ENCODE data around the gene SLC16A5. TPM values are rescaled to one million over a fixed set of nuclear protein-coding genes. Genes with fewer than 3 reads are reported as not detected.

SLC16A5 gene
- total RNA-seq, 1 donor, result 5.6 TPM

- DNase-seq (ENCODE audit: low read depth), result no peak
- H3K4me3 ChIP-seq (ENCODE audit: low read depth, low read length), result no peak overlapping the region
- TF ChIP-seq CTCF (IDR thresholded peaks at IDR 0.05; ENCODE audit: insufficient read depth, low read depth, low read length), result no peak
Measured at GRCh38 chr17:75060434-75061054, 27.2 kb upstream of the SLC16A5 start.

- no peak overlapping the region for H3K4me3 ChIP-seq (ENCODE audit: low read depth, low read length)
- TF ChIP-seq CTCF (IDR thresholded peaks at IDR 0.05; ENCODE audit: insufficient read depth, low read depth, low read length), result no peak
- no peak for DNase-seq (ENCODE audit: low read depth)
Measured at GRCh38 chr17:75061055-75061438, 26.7 kb upstream of the SLC16A5 start.

- no peak for DNase-seq (ENCODE audit: low read depth)
- no peak for TF ChIP-seq CTCF (IDR thresholded peaks at IDR 0.05; ENCODE audit: insufficient read depth, low read depth, low read length)
- no peak overlapping the region for H3K4me3 ChIP-seq (ENCODE audit: low read depth, low read length)
Measured at GRCh38 chr17:75061618-75062017, 26.1 kb upstream of the SLC16A5 start.

GRCh38 chr17:75063201-75063600 is 24.6 kb upstream of the SLC16A5 start:
- H3K4me3 ChIP-seq (ENCODE audit: low read depth, low read length), result no peak overlapping the region
- no peak for DNase-seq (ENCODE audit: low read depth)
- TF ChIP-seq CTCF (IDR thresholded peaks at IDR 0.05; ENCODE audit: insufficient read depth, low read depth, low read length), result no peak

- no peak for DNase-seq (ENCODE audit: low read depth)
- H3K4me3 ChIP-seq (ENCODE audit: low read depth, low read length), result no peak overlapping the region
- no peak for TF ChIP-seq CTCF (IDR thresholded peaks at IDR 0.05; ENCODE audit: insufficient read depth, low read depth, low read length)
Measured at GRCh38 chr17:75063626-75064025, 24.1 kb upstream of the SLC16A5 start.

GRCh38 chr17:75064040-75064439 is 23.7 kb upstream of the SLC16A5 start:
- no peak for TF ChIP-seq CTCF (IDR thresholded peaks at IDR 0.05; ENCODE audit: insufficient read depth, low read depth, low read length)
- H3K4me3 ChIP-seq (ENCODE audit: low read depth, low read length), result no peak overlapping the region
- DNase-seq (ENCODE audit: low read depth), result no peak

GRCh38 chr17:75064460-75064859 is 23.3 kb upstream of the SLC16A5 start:
- no peak overlapping the region for H3K4me3 ChIP-seq (ENCODE audit: low read depth, low read length)
- TF ChIP-seq CTCF (IDR thresholded peaks at IDR 0.05; ENCODE audit: insufficient read depth, low read depth, low read length), result no peak
- DNase-seq (ENCODE audit: low read depth), result no peak
